Activated T-cell treated with anti-CD3 and anti-CD28 coated beads for 24 hours (primary cell): Measurements from ENCODE around the gene SIRPD.
"Not testable (repeated sequence)": the region's sequence is repeated elsewhere in the genome, so short reads cannot be mapped to it uniquely, and the experiment has no call there.

Experiments used
- DNase-seq: peaks from one replicate; pipeline ENCODE4 v3.0.0-alpha.2; 2020; ENCODE audit warnings: low read depth

Gene SIRPD

DNA sequence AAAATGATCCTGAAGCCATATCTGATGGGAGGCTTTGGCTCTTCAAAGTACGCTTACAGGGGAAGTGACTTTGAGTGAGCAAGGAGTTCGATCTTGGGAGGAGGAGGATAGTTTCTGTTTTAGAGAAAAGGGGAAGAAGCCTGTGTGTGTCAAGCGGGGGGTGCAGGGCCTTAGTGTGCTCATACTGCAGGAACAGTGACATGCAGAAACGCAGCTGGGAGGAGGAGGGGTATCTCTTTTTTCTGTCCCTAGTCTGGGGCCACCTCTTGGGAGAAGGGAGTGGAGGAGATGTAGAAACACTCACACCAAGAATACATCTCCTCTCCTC is 19.8 kb downstream of the SIRPD start:
- DNase-seq: no peak

GRCh38 chr20:1536893-1537730 is 20.4 kb downstream of the SIRPD start:
- DNase-seq: no peak

- no peak for DNase-seq
These were observed 21.9 kb downstream of the SIRPD start for GRCh38 chr20:1535420-1536175.

DNA sequence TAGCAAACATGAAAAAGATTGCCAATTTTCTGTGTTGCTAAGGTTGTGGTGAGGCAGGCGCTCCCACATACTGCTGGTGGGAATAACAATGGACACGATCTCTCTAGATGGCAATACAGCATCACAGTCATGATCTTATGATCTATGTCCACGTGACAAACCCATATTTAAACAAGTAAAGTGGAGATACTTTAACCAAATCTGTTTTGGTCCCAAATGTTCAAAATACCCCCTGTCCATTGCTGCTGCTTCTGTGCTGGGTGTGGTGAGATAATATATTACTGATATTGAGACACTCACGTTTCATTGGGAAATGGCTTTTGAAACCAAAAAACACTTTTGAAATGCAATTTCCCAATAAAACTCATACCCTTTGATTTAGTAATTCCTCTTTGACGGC is 23.0 kb downstream of the SIRPD start:
- DNase-seq: no peak

- no peak for DNase-seq
These were observed 24.4 kb downstream of the SIRPD start for GRCh38 chr20:1533059-1533458.

DNA sequence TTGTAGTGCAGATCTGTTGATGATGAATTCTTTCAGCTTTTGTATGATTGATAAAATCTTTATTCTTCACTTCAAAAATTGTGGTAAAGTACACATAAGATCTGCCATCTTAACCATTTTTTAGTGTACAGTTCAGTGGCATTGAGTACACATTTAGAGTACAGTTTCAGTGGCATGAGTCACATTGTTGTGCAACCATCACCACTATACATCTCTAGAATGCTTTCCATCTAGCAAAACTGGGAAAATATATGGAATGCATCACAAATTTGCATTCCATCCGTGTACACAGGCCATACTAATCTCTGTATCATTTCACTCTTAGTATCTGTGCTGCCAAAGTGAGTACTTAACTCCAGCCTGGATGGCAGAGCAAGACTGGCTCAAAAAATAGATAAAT is 28.7 kb downstream of the SIRPD start:
- DNase-seq: no peak

GRCh38 chr20:1527923-1528322 is 29.6 kb downstream of the SIRPD start:
- DNase-seq: no peak

DNA sequence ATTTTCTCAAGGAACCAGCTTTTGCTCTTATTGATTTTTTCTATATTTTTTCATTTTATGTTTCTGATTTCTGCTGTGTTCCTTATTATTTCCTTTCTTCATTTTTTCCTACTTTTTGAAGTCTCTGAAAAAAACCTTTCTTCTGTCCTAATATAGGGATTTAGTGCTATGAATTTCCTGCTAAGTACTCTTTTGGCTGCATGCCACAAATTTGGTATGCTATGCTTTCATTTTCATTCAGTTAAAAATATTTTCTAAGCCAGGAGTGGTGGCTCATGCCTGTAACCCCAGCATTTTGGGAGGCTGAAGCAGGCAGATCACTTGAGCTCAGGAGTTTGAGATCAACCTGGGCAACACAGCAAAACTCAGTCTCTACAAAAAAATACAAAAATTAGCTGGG is 30.6 kb downstream of the SIRPD start:
- DNase-seq: no peak

- DNase-seq: no peak
These were observed 31.2 kb downstream of the SIRPD start for GRCh38 chr20:1526310-1526709.

GRCh38 chr20:1524004-1524403 is 33.5 kb downstream of the SIRPD start:
- no peak for DNase-seq

DNA sequence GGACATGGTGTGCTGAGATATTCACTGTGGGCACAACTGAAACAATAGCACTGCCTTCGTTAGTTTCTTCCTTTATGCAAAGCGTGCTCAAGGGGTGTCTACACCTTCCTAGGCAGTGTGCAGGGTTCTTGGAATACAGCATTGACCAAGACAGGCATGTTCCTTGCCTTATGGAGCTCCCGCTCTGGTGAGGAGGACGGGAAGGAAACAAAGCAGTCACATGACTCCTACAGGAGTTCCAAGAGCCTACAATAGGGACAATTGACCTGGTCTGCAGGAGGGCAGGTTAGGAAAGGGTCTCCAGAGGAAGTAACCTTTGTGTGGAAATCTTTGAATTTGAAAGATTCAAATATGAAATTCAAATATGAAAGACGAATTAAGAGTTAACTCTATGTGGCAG is 40.5 kb downstream of the SIRPD start:
- no peak for DNase-seq

DNA sequence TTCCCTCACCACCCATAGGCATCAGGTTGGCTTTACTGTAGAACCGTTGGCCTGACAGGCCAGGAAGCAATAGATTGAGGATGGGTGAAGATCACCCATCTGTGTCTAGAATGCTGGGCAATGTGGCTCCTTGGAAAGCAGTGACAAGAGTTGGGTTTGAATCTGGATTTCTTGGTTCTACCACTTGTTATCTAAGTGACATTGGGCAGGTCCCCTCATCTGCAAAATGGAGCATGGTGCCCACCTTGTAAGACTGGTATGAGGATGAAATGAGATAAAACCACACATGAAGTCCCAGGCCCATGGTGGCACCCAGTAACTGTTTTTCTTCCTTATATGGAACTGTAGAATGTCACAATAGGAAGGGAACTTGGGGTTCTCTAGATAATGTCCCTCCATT is 43.7 kb downstream of the SIRPD start:
- DNase-seq: no peak

DNA sequence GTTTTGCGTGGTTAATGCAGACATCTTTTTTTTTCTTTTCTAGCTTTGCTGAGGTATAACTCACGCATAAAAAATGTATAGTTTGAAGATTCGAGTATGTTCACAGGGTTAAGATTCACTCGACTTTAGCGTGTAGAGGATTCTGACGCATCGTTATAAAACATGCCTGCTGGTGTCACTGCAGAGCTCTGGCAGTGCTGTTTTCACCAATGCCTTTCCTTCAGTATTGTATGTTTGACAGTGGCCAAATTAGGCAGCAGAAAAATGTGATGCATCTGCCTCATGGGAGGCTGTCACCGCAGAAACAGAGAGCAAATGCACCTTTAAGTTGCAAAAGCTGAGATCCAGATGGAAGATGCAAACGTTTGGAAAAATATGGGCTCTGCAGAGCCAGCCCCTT is 48.3 kb downstream of the SIRPD start:
- peak; percentile 12 for DNase-seq

GRCh38 chr20:1508574-1508973 is 48.9 kb downstream of the SIRPD start:
- DNase-seq: no peak

- no peak for DNase-seq
These were observed 50.2 kb downstream of the SIRPD start for GRCh38 chr20:1507276-1507675.

- DNase-seq: no peak
These were observed 51.6 kb downstream of the SIRPD start for GRCh38 chr20:1505871-1506270.

GRCh38 chr20:1505361-1505760 is 52.1 kb downstream of the SIRPD start:
- no peak for DNase-seq

GRCh38 chr20:1503564-1504227 is 53.8 kb downstream of the SIRPD start:
- DNase-seq: peak; percentile 66

DNA sequence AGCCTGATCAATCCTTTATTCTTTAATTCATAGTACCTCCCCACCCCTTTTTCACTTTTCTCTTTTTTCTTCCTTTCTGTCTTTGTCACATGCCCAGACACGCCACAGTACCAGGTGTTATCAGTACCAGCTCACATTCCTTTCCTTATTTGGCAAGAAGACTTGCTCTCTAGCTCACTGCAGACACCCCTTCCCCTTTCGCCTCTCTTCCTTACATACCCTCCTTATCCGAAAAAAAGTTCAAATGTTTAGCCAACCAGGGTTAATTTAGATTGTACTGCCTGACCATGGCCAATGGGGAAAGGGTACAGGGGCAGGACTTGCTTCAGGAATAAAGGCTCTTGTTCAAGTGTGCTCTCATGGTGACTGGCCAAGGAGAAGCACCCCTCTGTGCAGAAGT is 57.0 kb downstream of the SIRPD start:
- DNase-seq: no peak

- no peak for DNase-seq
These were observed 57.7 kb downstream of the SIRPD start for GRCh38 chr20:1499528-1500420.

GRCh38 chr20:1497371-1497770 is 60.1 kb downstream of the SIRPD start:
- DNase-seq: not testable (repeated sequence)

GRCh38 chr20:1496930-1497329 is 60.6 kb downstream of the SIRPD start:
- no peak for DNase-seq
